HepG2 (cell line): ENCODE measurements around the gene GNAL. TPM values are rescaled to one million over a fixed set of nuclear protein-coding genes. Genes with fewer than 3 reads are reported as not detected.
A peak's percentile ranks its signal among the peaks of the same experiment; 100 is the strongest.

ENCODE experiments used
- ATF7 ChIP-seq, 2 experiments: fragments of 450-650 bp in 1 of 2; sonication (generic) in 1 of 2; formaldehyde crosslinking in 1 of 2; IDR thresholded peaks; 2 replicates each; pipeline versions ENCODE4 v1.4.0 to v1.6.1; 2016 to 2020; ENCODE audit warnings: antibody characterized with exemption in 1 of 2, mild to moderate bottlenecking in 1 of 2, missing genetic modification reagents in 1 of 2
- CREM ChIP-seq, 2 experiments: sonication (generic) in 1 of 2; formaldehyde crosslinking in 1 of 2; IDR thresholded peaks; 2 replicates each; pipeline versions ENCODE4 v1.4.0 to v1.6.1; 2016 to 2020; ENCODE audit warnings: antibody characterized with exemption in 1 of 2, mild to moderate bottlenecking in 1 of 2, missing genetic modification reagents in 1 of 2
- FOXO1 ChIP-seq: sonication (generic); formaldehyde crosslinking; IDR thresholded peaks from 2 replicates; pipeline ENCODE4 v1.4.0; 2020; ENCODE audit warnings: missing genetic modification reagents
- HOXA3 ChIP-seq: sonication (generic); formaldehyde crosslinking; IDR thresholded peaks from 2 replicates; pipeline ENCODE4 v1.5.0; 2020; ENCODE audit warnings: missing genetic modification reagents
- JUN ChIP-seq: sonication (generic); formaldehyde crosslinking; IDR thresholded peaks from 2 replicates; pipeline ENCODE4 v1.4.0; 2020; ENCODE audit warnings: mild to moderate bottlenecking, missing genetic modification reagents
- SSRP1 ChIP-seq: IDR thresholded peaks from 2 replicates; pipeline ENCODE4 v1.6.1; 2016; ENCODE audit warnings: control low read depth
- U2AF1 ChIP-seq: fragments of 200-400 bp; formaldehyde crosslinking; optimal IDR thresholded peaks from 2 replicates; pipeline ENCODE3; 2017; ENCODE audit warnings: mild to moderate bottlenecking, low read depth, low read length
- ZBTB34 ChIP-seq: sonication (generic); formaldehyde crosslinking; IDR thresholded peaks from 2 replicates; pipeline ENCODE4 v1.8.0; 2022; ENCODE audit warnings: mild to moderate bottlenecking, missing genetic modification reagents
- ZNF687 ChIP-seq: sonication (generic); formaldehyde crosslinking; IDR thresholded peaks from 2 replicates; pipeline ENCODE4 v1.5.1; 2020; ENCODE audit warnings: mild to moderate bottlenecking, missing genetic modification reagents, moderate library complexity
- ZNF75D ChIP-seq: sonication (generic); formaldehyde crosslinking; IDR thresholded peaks from 2 replicates; pipeline ENCODE4 v1.8.1; 2023; ENCODE audit warnings: missing genetic modification reagents, mild to moderate bottlenecking, borderline replicate concordance
- ZNF768 ChIP-seq: sonication (generic); formaldehyde crosslinking; IDR thresholded peaks from 2 replicates; pipeline ENCODE4 v1.4.0; 2020; ENCODE audit warnings: missing genetic modification reagents
- polyA plus RNA-seq, 8 experiments: library from polyadenylated mRNA; depleted of rRNA in 3 of 8; stranded (reverse) in 7 of 8; unstranded in 1 of 8; fragments of >200 nt; fragmentation: Illumina TruSeq in 4 of 8; extraction: Trizol in 4 of 8; gene quantifications; 2 replicates each; pipeline versions ENCODE4 v1.2.1 to v1.2.3, GENCODE V29; 2011 to 2016; ENCODE audit warnings: low read depth in 4 of 8, missing spikeins in 1 of 8, mixed read lengths in 1 of 8; ENCODE audit not compliant: insufficient read depth in 1 of 8
- total RNA-seq, 5 experiments: library from RNA; depleted of rRNA; stranded (reverse); fragments of >200 nt; fragmentation: Illumina TruSeq; extraction: Trizol; gene quantifications; 2 replicates each; pipeline ENCODE4 v1.2.3, GENCODE V29; 2016; ENCODE audit warnings: low read depth in 1 of 5
- TF ChIP-seq, protein P1 (sequence below): IDR thresholded peaks from 2 replicates; pipeline ENCODE4 v1.6.1; 2012; ENCODE audit warnings: inconsistent platforms
- TF ChIP-seq, protein P2 (sequence below): sonication (generic); formaldehyde crosslinking; IDR thresholded peaks from 2 replicates; pipeline ENCODE4 v1.8.0; 2022; ENCODE audit warnings: missing genetic modification reagents, mild to moderate bottlenecking, borderline replicate concordance

GNAL gene
- total and polyA plus RNA-seq, 2 of the 13 experiments (the other 11 are each of a cell fraction or from before 2014, with no cell fraction given): 0.87 to 1.4 TPM

- no peak for TF ChIP-seq U2AF1
- no peak for TF ChIP-seq ZNF75D
- peak; percentile 45 for TF ChIP-seq ZNF687 (CRISPR knock-in tag)
- TF ChIP-seq JUN (CRISPR knock-in tag): no peak
- TF ChIP-seq, protein P1, sequence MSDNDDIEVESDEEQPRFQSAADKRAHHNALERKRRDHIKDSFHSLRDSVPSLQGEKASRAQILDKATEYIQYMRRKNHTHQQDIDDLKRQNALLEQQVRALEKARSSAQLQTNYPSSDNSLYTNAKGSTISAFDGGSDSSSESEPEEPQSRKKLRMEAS: peak; percentile 25; the same call in 1 of the 2 replicates
- TF ChIP-seq ATF7 (IDR thresholded peaks at IDR 0.05): no peak
- TF ChIP-seq ATF7 (CRISPR knock-in tag; IDR thresholded peaks at IDR 0.05): no peak
- peak; percentile 15; the same call in 1 of the 2 replicates for TF ChIP-seq HOXA3 (CRISPR knock-in tag)
- TF ChIP-seq SSRP1 (CRISPR knock-in tag): no peak
- no peak for TF ChIP-seq ZBTB34
- no peak for TF ChIP-seq CREM (IDR thresholded peaks at IDR 0.05)
- TF ChIP-seq CREM (CRISPR knock-in tag; IDR thresholded peaks at IDR 0.05): no peak
- no peak for TF ChIP-seq FOXO1 (CRISPR knock-in tag)
- TF ChIP-seq ZNF768 (CRISPR knock-in tag): peak; percentile 73
- TF ChIP-seq, protein P2, sequence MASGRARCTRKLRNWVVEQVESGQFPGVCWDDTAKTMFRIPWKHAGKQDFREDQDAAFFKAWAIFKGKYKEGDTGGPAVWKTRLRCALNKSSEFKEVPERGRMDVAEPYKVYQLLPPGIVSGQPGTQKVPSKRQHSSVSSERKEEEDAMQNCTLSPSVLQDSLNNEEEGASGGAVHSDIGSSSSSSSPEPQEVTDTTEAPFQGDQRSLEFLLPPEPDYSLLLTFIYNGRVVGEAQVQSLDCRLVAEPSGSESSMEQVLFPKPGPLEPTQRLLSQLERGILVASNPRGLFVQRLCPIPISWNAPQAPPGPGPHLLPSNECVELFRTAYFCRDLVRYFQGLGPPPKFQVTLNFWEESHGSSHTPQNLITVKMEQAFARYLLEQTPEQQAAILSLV: no peak
These were observed 44.0 kb downstream of the GNAL start (continued) for GRCh38 chr18:11733031-11733430.
